Measurements from ENCODE around the gene GLUL.

The GLUL gene

DNA sequence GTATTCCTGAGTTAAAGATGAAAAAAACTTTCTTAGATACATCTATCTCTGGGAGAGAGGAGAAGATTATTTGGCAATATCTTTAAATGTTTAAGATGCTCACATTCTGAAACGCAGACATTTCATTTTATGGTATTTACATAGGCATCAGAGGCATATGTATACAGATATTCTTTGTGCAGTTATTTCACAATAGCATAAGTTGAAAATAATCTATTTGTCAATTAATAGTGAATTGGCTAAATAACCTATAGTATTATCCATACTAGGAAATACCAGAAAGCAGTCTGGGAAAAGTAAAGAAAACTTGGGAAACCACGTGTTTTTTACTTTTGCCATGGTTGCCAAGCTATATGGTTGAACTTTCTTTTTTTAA lies 35.9 kb downstream of the GLUL start:
- DNase-seq (ENCODE audit: low read depth) = no peak
- H3K4me3 ChIP-seq (replicated peaks; ENCODE audit: low read depth, low read length) = no peak overlapping the region
- TF ChIP-seq CTCF (IDR thresholded peaks at IDR 0.05; ENCODE audit: low read length, missing control alignments) = no peak

DNA sequence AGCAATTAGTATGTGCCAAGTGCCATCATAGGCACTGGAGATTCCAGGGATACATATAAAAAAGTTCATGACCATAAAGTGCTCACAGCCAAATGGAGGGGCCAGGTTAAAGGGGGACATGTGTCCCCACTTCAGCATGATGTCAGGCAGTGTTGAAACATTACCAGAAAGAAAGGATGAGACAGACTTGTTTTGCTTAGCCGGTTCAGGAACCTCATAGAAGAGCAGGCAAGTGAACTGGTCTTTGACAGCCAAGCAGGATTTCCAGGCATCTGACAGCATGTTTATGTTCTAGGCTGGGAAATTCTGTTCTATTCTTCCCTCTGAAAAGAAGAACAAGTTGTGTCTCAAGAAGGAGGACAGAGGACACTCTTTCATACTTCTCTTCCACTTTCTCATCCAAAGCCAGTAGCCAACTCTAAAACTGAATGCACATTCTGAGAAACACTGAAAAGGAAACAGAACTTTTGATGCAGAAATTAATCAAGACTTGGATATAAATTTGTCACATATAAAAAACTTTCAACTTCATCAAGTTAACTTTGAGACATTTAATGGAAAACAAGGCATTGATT lies 39.7 kb downstream of the GLUL start:
- no peak overlapping the region for H3K4me3 ChIP-seq (replicated peaks; ENCODE audit: low read depth, low read length)
- no peak for TF ChIP-seq CTCF (IDR thresholded peaks at IDR 0.05; ENCODE audit: low read length, missing control alignments)
- no peak for DNase-seq (ENCODE audit: low read depth)

DNA sequence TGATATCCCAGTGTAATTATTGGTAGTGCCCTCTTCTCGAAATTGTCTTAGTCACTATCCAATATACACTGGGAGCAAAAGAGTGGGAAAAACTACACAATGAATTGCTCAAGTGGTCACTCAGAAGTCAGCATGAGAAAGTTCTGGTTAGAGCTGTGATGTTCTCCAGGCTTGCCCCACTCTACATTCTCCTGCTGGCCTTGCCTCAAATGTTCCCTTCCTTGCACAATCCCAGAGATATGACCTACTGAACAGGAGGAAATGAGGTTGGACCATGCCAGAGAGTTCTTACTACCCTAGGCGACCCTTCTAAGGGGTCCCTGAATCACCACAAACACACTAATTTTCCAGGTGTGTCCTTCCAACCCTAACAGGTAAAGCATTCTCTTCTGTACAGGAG lies 40.8 kb downstream of the GLUL start:
- no peak overlapping the region for H3K4me3 ChIP-seq (replicated peaks; ENCODE audit: low read depth, low read length)

GRCh38 chr1:182348961-182349747 lies 42.4 kb downstream of the GLUL start:
- H3K4me3 ChIP-seq (replicated peaks; ENCODE audit: low read depth, low read length) = no peak overlapping the region
- TF ChIP-seq CTCF (IDR thresholded peaks at IDR 0.05; ENCODE audit: low read length, missing control alignments) = no peak
- no peak for DNase-seq (ENCODE audit: low read depth)

More for the DNA sequence above, 40.8 kb downstream of the GLUL start:
- no peak for TF ChIP-seq CTCF (IDR thresholded peaks at IDR 0.05; ENCODE audit: low read length, missing control alignments)
- DNase-seq (ENCODE audit: low read depth) = no peak

DNA sequence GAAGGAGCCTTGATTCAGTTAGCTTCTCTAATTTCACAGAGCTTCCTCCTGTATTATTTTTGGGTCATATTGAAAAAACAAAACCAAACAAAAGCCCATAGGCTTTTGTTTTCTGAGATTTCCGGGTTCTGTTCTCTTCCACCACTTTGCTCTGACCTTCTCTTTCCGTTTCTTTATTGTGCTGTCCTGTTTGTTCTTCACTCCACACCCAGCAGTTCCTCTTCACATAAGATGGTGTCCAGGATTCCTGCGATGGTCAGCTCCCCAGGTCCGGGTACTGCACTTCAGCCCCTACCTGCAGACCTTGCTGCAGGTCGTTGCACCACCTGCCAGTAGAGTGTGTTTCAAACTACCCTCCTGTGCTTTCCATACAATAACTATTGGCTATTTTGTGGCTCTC lies 44.6 kb downstream of the GLUL start:
- no peak for DNase-seq (ENCODE audit: low read depth)
- TF ChIP-seq CTCF (IDR thresholded peaks at IDR 0.05; ENCODE audit: low read length, missing control alignments) = no peak
- H3K4me3 ChIP-seq (replicated peaks; ENCODE audit: low read depth, low read length) = no peak overlapping the region

- no peak for TF ChIP-seq CTCF (IDR thresholded peaks at IDR 0.05; ENCODE audit: low read length, missing control alignments)
- no peak overlapping the region for H3K4me3 ChIP-seq (replicated peaks; ENCODE audit: low read depth, low read length)
- no peak for DNase-seq (ENCODE audit: low read depth)
These were observed 51.1 kb downstream of the GLUL start for GRCh38 chr1:182340233-182341058.

Data from fibroblast of pulmonary artery (primary cell).